ENCODE results near the gene TMEM14A.

- TF ChIP-seq CTCF (IDR thresholded peaks at IDR 0.05) (no peak), POLR2A (IDR thresholded peaks at IDR 0.05) (no peak)
These were observed 58.7 kb downstream of the TMEM14A start for GRCh38 chr6:52729576-52729975.

All from right lobe of liver (tissue), 4 donors.